GM12892 (cell line): ENCODE results near the gene MET.

Experiments used
- POLR2AphosphoS5 ChIP-seq: IDR thresholded peaks from 2 replicates; pipeline ENCODE4 v1.6.1; 2011; ENCODE audit warnings: low read depth, low read length, control low read depth
- TAF1 ChIP-seq: IDR thresholded peaks from 2 replicates; pipeline ENCODE4 v1.6.1; 2011; ENCODE audit warnings: low read depth, mild to moderate bottlenecking, control low read depth, low read length, borderline replicate concordance

DNA sequence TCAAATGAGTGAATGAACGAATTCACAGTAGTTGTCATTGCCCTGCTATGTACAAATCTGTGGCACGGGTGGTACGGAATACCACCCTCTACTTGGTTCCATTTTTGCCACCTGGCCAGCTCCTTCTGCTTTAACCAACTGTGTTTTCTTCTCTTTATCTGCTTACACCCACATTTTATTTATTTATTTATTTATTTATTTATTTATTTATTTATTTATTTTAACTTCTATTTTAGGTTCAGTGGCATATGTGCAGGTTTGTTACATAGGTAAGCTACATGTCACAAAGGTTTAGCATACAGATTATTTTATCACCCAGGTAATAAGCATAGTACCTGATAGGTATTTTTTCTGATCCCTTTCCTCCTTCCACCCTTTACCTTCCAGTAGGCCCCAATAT, 148.2 kb downstream of the MET start:
- no peak for TF ChIP-seq POLR2AphosphoS5
- TF ChIP-seq TAF1 = no peak
